IMR-90 (cell line): Measurements from ENCODE around the gene SAT1. TPM values are rescaled to one million over a fixed set of nuclear protein-coding genes. Genes with fewer than 3 reads are reported as not detected.

Experiments used
- ATAC-seq: fragments of 200-7000 bp; cut with Tn5 transposase; 2 replicates; pipeline ENCODE4 v1.9.1; 2020; ENCODE audit warnings: low read depth, mild to moderate bottlenecking, moderate library complexity
- BruUV-seq: library from RNA; stranded (reverse); fragments of 400-500 nt; replicated peaks from 2 replicates; lab custom pipeline; 2021; lab: Mats Ljungman, UMichigan
- CTCF ChIA-PET: fragments of 300-600 bp; formaldehyde crosslinking; extraction: SDS; loops from one replicate; lab custom pipeline; 2021; ENCODE audit warnings: antibody characterized with exemption; lab: Yijun Ruan, JAX
- POLR2A ChIA-PET: fragments of 300-600 bp; sonication (Branson Sonifier 250); formaldehyde crosslinking; loops from one replicate; lab custom pipeline; 2022; ENCODE audit warnings: antibody characterized with exemption; ENCODE audit not compliant: unreplicated experiment; lab: Charles Lee
- DNase-seq: peaks from one replicate; pipeline ENCODE4 v3.0.0; 2013
- H2AFZ ChIP-seq: replicated peaks from 2 replicates; pipeline ENCODE3; 2013; ENCODE audit warnings: low read length, mild to moderate bottlenecking; ENCODE audit not compliant: poor library complexity
- H2AK5ac ChIP-seq: 2 replicates; pipeline ENCODE4 v1.6.1; 2013; ENCODE audit warnings: low read depth, low read length, inconsistent platforms
- H2AK9ac ChIP-seq: replicated peaks from 2 replicates; pipeline ENCODE3; 2013; ENCODE audit warnings: mild to moderate bottlenecking, low read depth, low read length, moderate library complexity; ENCODE audit not compliant: poor library complexity
- H2BK120ac ChIP-seq: 2 replicates; pipeline ENCODE4 v1.6.1; 2013; ENCODE audit warnings: low read depth, low read length, inconsistent platforms
- H2BK15ac ChIP-seq: 3 replicates; pipeline ENCODE4 v1.6.1; 2013; ENCODE audit warnings: low read depth, low read length, inconsistent platforms
- H2BK20ac ChIP-seq: 2 replicates; pipeline ENCODE4 v1.6.1; 2013; ENCODE audit warnings: low read depth, mild to moderate bottlenecking, inconsistent platforms, low read length, moderate library complexity
- H2BK5ac ChIP-seq: 2 replicates; pipeline ENCODE4 v1.6.1; 2013; ENCODE audit warnings: mild to moderate bottlenecking, low read depth, low read length, inconsistent platforms; ENCODE audit not compliant: poor library complexity, severe bottlenecking
- H3K14ac ChIP-seq: replicated peaks from 2 replicates; pipeline ENCODE4 v1.6.1; 2013; ENCODE audit warnings: low read depth, low read length, inconsistent platforms
- H3K18ac ChIP-seq: 2 replicates; pipeline ENCODE4 v1.6.1; 2013; ENCODE audit warnings: low read depth, low read length, control low read depth
- H3K23ac ChIP-seq: 2 replicates; pipeline ENCODE4 v1.6.1; 2013; ENCODE audit warnings: low read depth, low read length, inconsistent platforms
- H3K27ac ChIP-seq: 2 replicates; pipeline ENCODE4 v1.5.1; 2013; ENCODE audit warnings: mild to moderate bottlenecking, control low read depth, low read length; ENCODE audit not compliant: insufficient read depth
- H3K27me3 ChIP-seq: 2 replicates; pipeline ENCODE4 v1.6.1; 2013; ENCODE audit warnings: low read length; ENCODE audit not compliant: control insufficient read depth, insufficient read depth
- H3K36me3 ChIP-seq: 2 replicates; pipeline ENCODE4 v1.6.1; 2013; ENCODE audit warnings: low read length, mixed read lengths; ENCODE audit not compliant: control insufficient read depth, insufficient read depth
- H3K4ac ChIP-seq: 2 replicates; pipeline ENCODE4 v1.6.1; 2013; ENCODE audit warnings: low read depth, low read length, inconsistent platforms
- H3K4me1 ChIP-seq: 2 replicates; pipeline ENCODE4 v1.6.1; 2013; ENCODE audit warnings: low read length, mixed read lengths; ENCODE audit not compliant: control insufficient read depth, insufficient read depth
- H3K4me2 ChIP-seq: 2 replicates; pipeline ENCODE4 v1.6.1; 2013; ENCODE audit warnings: low read depth, mild to moderate bottlenecking, control low read depth, low read length, moderate library complexity
- H3K4me3 ChIP-seq: 2 replicates; pipeline ENCODE4 v1.5.1; 2013; ENCODE audit warnings: low read depth, mild to moderate bottlenecking, control low read depth, low read length, moderate library complexity; ENCODE audit not compliant: insufficient read depth
- H3K56ac ChIP-seq: 2 replicates; pipeline ENCODE4 v1.6.1; 2013; ENCODE audit warnings: low read length, inconsistent platforms; ENCODE audit not compliant: insufficient read depth; ENCODE audit errors: extremely low read depth
- H3K79me1 ChIP-seq, 2 experiments: 2 replicates each; pipeline ENCODE4 v1.6.1; 2013; ENCODE audit warnings: low read length in 2 of 2, inconsistent platforms in 1 of 2, low read depth in 1 of 2
- H3K9ac ChIP-seq: 2 replicates; pipeline ENCODE4 v1.6.1; 2013; ENCODE audit warnings: low read depth, low read length, control low read depth
- H3K9me1 ChIP-seq: 2 replicates; pipeline ENCODE4 v1.6.1; 2013; ENCODE audit warnings: low read length, inconsistent platforms; ENCODE audit not compliant: insufficient read depth
- H3K9me3 ChIP-seq: 2 replicates; pipeline ENCODE4 v1.6.1; 2013; ENCODE audit warnings: low read length; ENCODE audit not compliant: control insufficient read depth, insufficient read depth
- H4K20me1 ChIP-seq: 2 replicates; pipeline ENCODE4 v1.6.1; 2013; ENCODE audit warnings: low read length, inconsistent platforms; ENCODE audit not compliant: insufficient read depth
- H4K5ac ChIP-seq: 2 replicates; pipeline ENCODE4 v1.6.1; 2013; ENCODE audit warnings: mild to moderate bottlenecking, low read depth, low read length, control low read depth
- H4K8ac ChIP-seq, 2 experiments: 2 replicates each; pipeline ENCODE4 v1.6.1; 2013; ENCODE audit warnings: low read depth in 2 of 2, low read length in 2 of 2, control low read depth in 1 of 2, inconsistent platforms in 1 of 2
- H4K91ac ChIP-seq: 2 replicates; pipeline ENCODE4 v1.6.1; 2013; ENCODE audit warnings: low read depth, low read length, inconsistent platforms; ENCODE audit not compliant: insufficient read depth
- CEBPB ChIP-seq: IDR thresholded peaks from 2 replicates; pipeline ENCODE4 v1.6.1; 2012; ENCODE audit warnings: low read depth, low read length, improper control_type of control experiment
- MXI1 ChIP-seq: IDR thresholded peaks from 2 replicates; pipeline ENCODE4 v1.6.1; 2012; ENCODE audit warnings: low read depth, mild to moderate bottlenecking, low read length, moderate library complexity, borderline replicate concordance
- WGBS, 2 experiments: methylation state at CpG; one replicate each; pipeline versions ENCODE4 v1.1.5 to v1.1.7; 2013; ENCODE audit warnings: missing lambda C conversion rate in 2 of 2; ENCODE audit not compliant: insufficient read length in 1 of 2; ENCODE audit errors: extremely low coverage in 2 of 2; 5-methylcytosine and 5-hydroxymethylcytosine counted together
- dilution Hi-C: fragments of 300-500 bp; cut with HindIII; formaldehyde crosslinking; loops from one replicate; pipeline ENCODE4 v1.14.3; 2018; ENCODE audit warnings: low sequenced_read_pairs; ENCODE audit not compliant: unreplicated experiment
- in situ Hi-C: fragments of 300-500 bp; cut with MboI; formaldehyde crosslinking; loops from 3 replicates; pipeline ENCODE4 v1.14.3; 2019; ENCODE audit warnings: low sequenced_read_pairs, inconsistent platforms, mixed read lengths
- intact Hi-C: fragments of 100-400 bp; cut with micrococcal nuclease; formaldehyde crosslinking; loops from 2 replicates; pipeline ENCODE4 v1.10.0; 2022
- polyA plus RNA-seq, 3 experiments: library from polyadenylated mRNA; depleted of rRNA; stranded (reverse); fragments of >200 nt; gene quantifications; 2 replicates each; pipeline ENCODE4 v1.2.3, GENCODE V29; 2012; ENCODE audit warnings: low replicate concordance in 1 of 3
- total RNA-seq: library from RNA; depleted of rRNA; stranded (reverse); fragments of >200 nt; gene quantifications from 2 replicates; pipeline ENCODE4 v1.2.3, GENCODE V29; 2012

Gene SAT1
- total and polyA plus RNA-seq, 2 of the 4 experiments (the other 2 are of a cell fraction), result 55.9 to 92.8 TPM

- Histone ChIP-seq H2AFZ (peak overlapping the region; percentile 79), H4K20me1 (no peaks in the 10 kb centered on the region), H3K9ac (no peak overlapping the region), H3K4me3 (no peak overlapping the region), H3K4ac (0 out of 2 replicates have a peak overlapping the region, but pooled peaks have one; percentile 11), H2BK120ac (peak overlapping the region; percentile 1; the same call in 1 of the 2 replicates), H3K18ac (no peak overlapping the region), H3K4me2 (peak overlapping the region; percentile 14; the same call in 1 of the 2 replicates), H3K9me1 (no peaks in the 10 kb centered on the region), H2BK20ac (no peak overlapping the region), H3K23ac (no peak overlapping the region), H3K79me1 (no peaks in the 10 kb centered on the region), H3K36me3 (no peaks in the 10 kb centered on the region), H3K9me3 (no peaks in the 10 kb centered on the region), H2AK5ac (no peak overlapping the region; the same call in 1 of the 2 replicates), H4K5ac (no peak overlapping the region), H4K8ac (peak overlapping the region in 1 of 2 experiments; percentile 35; a peak in 1 of 4 replicates), H3K14ac (no peak overlapping the region), H3K4me1 (peaks cover 7% of the 10 kb centered on the region), H3K27ac (no peak overlapping the region), H4K91ac (0 out of 2 replicates have a peak overlapping the region, but pooled peaks have one; percentile 16), H2AK9ac (peak overlapping the region; percentile 1), H3K56ac (no peak overlapping the region), H2BK5ac (peak overlapping the region; percentile 18), H3K27me3 (no peaks in the 10 kb centered on the region), H2BK15ac (no peak overlapping the region)
- intact Hi-C loops (no loop called here), dilution Hi-C loops (no loop called here), in situ Hi-C loops (no loop called here)
- POLR2A ChIA-PET, result no interaction called here
- CTCF ChIA-PET, result interaction anchor here (1.2 kb wide), 1 partner anchor 99 kb away, joined by 3 read pairs; no protein-coding TSS in a partner anchor
- WGBS, 2 experiments, result 50% methylated on average over 1 of the region's 5 CpGs; no CpG with 5 or more reads in 1 of the 2 experiments
- peak; percentile 55 for ATAC-seq
- BruUV-seq, result no TSS peak
- TF ChIP-seq MXI1 (no peak), CEBPB (peak; percentile 99)
- DNase-seq, result peak; percentile 67
These were observed 21.0 kb downstream of the SAT1 start for GRCh38 chrX:23803931-23804381.
